ENCODE results near the gene UTP18.
"Not testable (repeated sequence)": the region's sequence is repeated elsewhere in the genome, so short reads cannot be mapped to it uniquely, and the experiment has no call there.

Gene UTP18

DNA sequence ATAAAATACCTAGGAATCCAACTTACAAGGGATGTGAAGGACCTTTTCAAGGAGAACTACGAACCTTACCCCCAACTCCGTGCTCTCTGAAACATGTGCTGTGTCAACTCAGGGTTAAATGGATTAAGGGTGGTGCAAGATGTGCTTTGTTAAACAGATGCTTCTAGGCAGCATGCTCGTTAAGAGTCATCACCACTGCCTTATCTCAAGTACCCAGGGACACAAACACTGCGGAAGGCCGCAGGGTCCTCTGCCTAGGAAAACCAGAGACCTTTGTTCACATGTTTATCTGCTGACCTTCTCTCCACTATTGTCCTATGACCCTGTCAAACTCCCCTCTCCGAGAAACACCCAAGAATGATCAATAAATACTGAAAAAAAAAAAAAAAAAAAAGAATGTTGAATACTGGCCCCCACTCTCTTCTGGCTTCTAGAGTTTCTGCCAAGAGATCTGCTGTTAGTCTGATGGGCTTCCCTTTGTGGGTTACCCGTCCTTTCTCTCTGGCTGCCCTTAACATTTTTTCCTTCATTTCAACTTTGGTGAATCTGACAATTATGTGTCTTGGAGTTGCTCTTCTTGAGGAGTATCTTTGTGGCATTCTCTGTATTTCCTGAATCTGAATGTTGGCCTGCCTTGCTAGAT lies 70.6 kb downstream of the UTP18 start:
- DNase-seq (ENCODE audit: low read depth, low spot score): not testable (repeated sequence)

DNA sequence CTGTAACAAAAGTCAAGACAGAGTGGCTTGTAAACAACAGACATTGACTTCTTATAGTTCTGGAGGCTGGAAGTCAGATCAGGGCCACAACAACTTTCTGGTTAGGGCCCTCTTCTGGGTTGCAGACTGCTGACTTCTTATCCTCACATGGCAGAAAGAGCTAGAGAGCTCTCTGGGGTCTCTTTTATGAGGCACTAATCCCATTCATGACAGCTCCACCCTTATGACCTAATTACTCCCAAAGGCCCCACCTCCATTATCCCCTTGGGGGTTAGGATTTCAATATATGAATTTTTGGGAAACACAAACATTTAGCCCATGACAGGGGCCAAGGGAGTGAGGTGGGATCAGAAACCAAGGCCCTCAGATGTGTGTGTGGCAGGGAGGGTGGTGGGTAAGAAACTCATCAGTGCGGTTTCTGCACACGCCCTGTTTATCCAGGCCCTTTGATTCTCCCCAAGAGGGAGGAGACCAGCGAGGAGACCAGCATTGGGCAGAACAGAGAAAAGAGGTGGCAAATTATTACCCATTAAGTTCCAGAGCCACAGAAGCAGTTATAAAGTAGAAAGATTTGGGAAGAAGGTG lies 74.8 kb downstream of the UTP18 start:
- no peak for DNase-seq (ENCODE audit: low read depth, low spot score)

DNA sequence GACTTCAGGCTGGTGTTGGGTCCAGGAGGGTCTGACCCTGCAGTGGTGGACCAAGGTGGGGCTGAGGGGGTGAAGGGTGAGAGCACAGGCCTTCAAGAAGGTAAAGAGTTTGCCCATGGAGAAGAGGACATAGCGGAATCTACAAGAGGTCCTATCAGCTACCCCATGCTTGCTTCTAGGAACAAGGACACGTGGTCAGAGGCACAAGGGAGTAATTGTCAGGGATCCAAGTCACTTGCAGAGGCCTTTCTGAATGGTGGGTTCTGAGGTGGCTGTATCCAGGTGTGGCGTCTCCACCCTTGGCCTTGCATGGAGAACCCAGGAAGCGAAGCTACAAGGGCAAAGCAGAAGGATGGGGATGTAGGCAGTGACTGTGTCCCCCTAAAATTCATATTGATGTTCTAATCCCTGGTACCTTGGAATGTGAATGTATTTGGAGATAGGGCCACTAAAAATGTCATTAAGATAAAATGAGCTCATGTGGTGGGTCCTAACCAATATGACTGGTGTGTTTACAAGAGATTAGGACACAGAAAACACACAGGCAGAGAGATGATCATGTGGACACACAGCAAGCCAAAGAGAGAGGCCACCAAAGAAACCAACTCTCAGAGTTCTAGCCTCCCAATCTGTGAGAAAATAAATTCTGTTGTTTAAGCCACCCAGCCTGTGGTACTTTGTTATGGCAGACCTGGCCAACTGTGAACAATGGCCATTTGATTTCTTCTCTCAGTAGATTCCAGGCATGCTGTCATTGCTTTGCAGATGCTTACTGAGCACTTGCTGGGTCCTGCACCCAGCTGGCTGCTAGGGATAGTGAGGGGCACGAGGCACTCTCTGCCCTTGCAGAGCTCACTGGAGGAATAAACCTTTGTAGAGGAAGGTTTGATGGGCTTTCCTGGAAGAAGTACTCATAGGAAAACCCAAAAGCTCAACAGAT lies 75.8 kb downstream of the UTP18 start:
- no peak for DNase-seq (ENCODE audit: low read depth, low spot score)

DNA sequence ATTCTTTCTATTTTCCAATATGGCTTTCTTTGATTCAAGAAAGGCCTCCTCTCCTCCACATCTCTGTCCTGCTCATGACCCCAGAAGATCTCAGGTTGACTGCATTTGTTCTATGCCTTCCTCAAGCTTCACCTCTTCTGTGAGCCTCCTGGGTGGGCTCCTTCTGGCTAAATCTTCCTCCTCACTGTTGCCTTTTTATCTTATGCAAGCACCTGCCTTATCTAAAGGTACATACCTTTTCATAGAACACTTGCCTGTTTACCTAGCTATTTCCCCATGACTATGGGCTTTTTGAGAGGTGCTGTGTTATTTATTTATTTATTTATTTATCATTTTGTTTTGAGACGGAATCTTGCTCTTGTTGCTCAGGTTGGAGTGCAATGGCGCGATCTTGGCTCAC lies 81.1 kb downstream of the UTP18 start:
- no peak for DNase-seq (ENCODE audit: low read depth, low spot score)

DNA sequence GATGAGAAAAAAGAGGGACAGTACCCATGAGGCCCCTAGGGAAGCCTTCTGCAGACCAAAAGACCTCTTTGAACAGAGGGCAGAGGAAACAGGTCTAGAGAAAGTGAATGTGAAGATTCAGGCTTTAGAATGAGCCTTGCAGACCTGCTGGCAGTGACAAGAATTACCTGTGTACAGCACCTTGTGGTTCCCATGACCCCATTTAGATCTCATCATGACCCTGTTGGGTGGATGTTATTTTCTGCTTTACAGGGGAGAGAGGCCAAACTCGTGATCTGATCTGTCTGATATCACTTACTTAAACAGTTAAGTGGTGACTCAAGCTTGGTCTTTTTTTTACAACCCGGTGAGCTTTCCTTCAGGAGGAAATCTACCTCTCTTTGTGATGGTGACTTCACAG lies 81.9 kb downstream of the UTP18 start:
- DNase-seq (ENCODE audit: low read depth, low spot score): no peak

- no peak for DNase-seq (ENCODE audit: low read depth, low spot score)
Measured at GRCh38 chr17:51344532-51344931, 84.2 kb downstream of the UTP18 start.

- DNase-seq (ENCODE audit: low read depth, low spot score): no peak
Measured at GRCh38 chr17:51346218-51346982, 86.1 kb downstream of the UTP18 start.

Measured in smooth muscle cell of the brain vasculature (primary cell).